H4 (cell line): ENCODE measurements around the gene PKP4. TPM values are rescaled to one million over a fixed set of nuclear protein-coding genes. Genes with fewer than 3 reads are reported as not detected.

Experiments used
- total RNA-seq: library from RNA; depleted of rRNA; stranded (reverse); fragments of >200 nt; shearing (Covaris generic); gene quantifications from 2 replicates; pipeline ENCODE4 v1.2.3, GENCODE V29; 2014; rRNA removed

The PKP4 gene
- total RNA-seq, 1 experiment from 2014 or later, result 19.4 TPM

Other genes starting within 250 kb of the PKP4 start
- 0.52 and 1.5 TPM in 2 replicates for gene CCDC148, start 199 bp upstream of the PKP4 start, total RNA-seq